Esophagus muscularis mucosa (tissue), 4 donors: Measurements from ENCODE around the gene FHL1. TPM values are rescaled to one million over a fixed set of nuclear protein-coding genes. Genes with fewer than 3 reads are reported as not detected.

ENCODE experiments used
- DNase-seq: peaks from one replicate; pipeline ENCODE4 v3.0.0-alpha.2; 2017; ENCODE audit errors: extremely low spot score
- H3K27ac ChIP-seq, 4 donors: fragments of 200-600 bp; sonication (generic); replicated peaks in 1 of 4; 1 replicate in 3 of 4; 2 replicates in 1 of 4; pipeline ENCODE4 v1.5.1; 2016 to 2019; ENCODE audit warnings: mild to moderate bottlenecking in 1 of 4
- H3K27me3 ChIP-seq, 4 donors: fragments of 200-600 bp; sonication (generic); one replicate each; pipeline versions ENCODE4 v1.5.1 to v1.6.0; 2016 to 2019
- H3K36me3 ChIP-seq, 4 donors: fragments of 200-600 bp; sonication (generic); one replicate each; pipeline ENCODE4 v1.5.1; 2016 to 2019
- H3K4me1 ChIP-seq, 4 donors: fragments of 200-600 bp; sonication (generic); one replicate each; pipeline ENCODE4 v1.5.1; 2016 to 2019
- H3K4me3 ChIP-seq, 4 donors: fragments of 200-600 bp; sonication (generic); 1 replicate in 2 of 4; 2 replicates in 2 of 4; pipeline ENCODE4 v1.5.1; 2016 to 2019; ENCODE audit warnings: mild to moderate bottlenecking in 4 of 4, moderate library complexity in 1 of 4
- H3K9me3 ChIP-seq, 4 donors: fragments of 200-600 bp; sonication (generic); 1 replicate in 3 of 4; 2 replicates in 1 of 4; pipeline ENCODE4 v1.5.1; 2016 to 2019
- EP300 ChIP-seq: sonication (generic); formaldehyde crosslinking; IDR thresholded peaks from one replicate; pipeline ENCODE4 v1.6.1; 2017; ENCODE audit warnings: antibody characterized with exemption
- POLR2A ChIP-seq: fragments of 450-650 bp; IDR thresholded peaks from one replicate; pipeline ENCODE4 v1.6.1; 2017; ENCODE audit warnings: antibody characterized with exemption, moderate library complexity, mild to moderate bottlenecking, low read depth
- POLR2AphosphoS5 ChIP-seq, 2 donors: sonication (generic); formaldehyde crosslinking; IDR thresholded peaks; one replicate each; pipeline ENCODE4 v1.6.1; 2017; ENCODE audit warnings: antibody characterized with exemption in 2 of 2
- WGBS: methylation state at CpG from one replicate; pipeline ENCODE4 v1.1.5; 2018; 5-methylcytosine and 5-hydroxymethylcytosine counted together
- intact Hi-C: fragments of 100-400 bp; cut with DNase I; formaldehyde crosslinking; loops from one replicate; pipeline ENCODE4 v1.15.1; 2023
- small RNA-seq, 3 donors: library from RNA; depleted of rRNA; stranded (forward); fragments of <200 nt; gene quantifications; one replicate each; pipeline ENCODE3, GENCODE V24; 2016
- total RNA-seq, 4 donors: library from RNA; depleted of rRNA; stranded (reverse); fragments of >200 nt; gene quantifications; one replicate each; pipeline versions ENCODE4 v1.1.0 to v1.2.1, GENCODE V29; 2016
- TF ChIP-seq, protein P1 (sequence below), 3 experiments: fragments of 200-600 bp in 2 of 3; fragments of 450-650 bp in 1 of 3; sonication (generic) in 2 of 3; IDR thresholded peaks; one replicate each; pipeline ENCODE4 v1.5.1; 2017 to 2019; ENCODE audit warnings: antibody characterized with exemption in 3 of 3, mild to moderate bottlenecking in 2 of 3, moderate library complexity in 1 of 3

The FHL1 gene
- total RNA-seq, 4 donors from 2014 or later, result 2,189 to 3,092 (median 2,823) TPM

DNA sequence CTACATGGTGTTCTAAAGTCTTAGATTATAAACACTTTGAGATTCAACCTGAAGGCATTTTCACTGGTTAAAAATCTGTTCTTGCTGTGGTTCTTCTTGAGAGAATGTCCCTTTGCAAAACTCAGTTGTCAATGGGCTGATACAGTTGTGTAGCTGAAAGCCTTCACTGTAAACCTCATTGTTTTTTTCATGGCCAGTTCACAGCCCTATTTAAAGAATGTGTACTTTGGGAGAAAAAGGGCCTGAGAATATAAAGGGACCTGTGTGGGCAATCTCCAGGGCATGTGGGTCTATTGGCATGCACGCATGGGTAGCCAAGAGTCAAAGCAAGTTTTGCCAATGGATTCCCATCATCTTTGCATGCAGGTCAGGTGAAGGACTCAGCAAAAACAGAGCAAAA, 111.6 kb downstream of the FHL1 start:
- TF ChIP-seq, protein P1, sequence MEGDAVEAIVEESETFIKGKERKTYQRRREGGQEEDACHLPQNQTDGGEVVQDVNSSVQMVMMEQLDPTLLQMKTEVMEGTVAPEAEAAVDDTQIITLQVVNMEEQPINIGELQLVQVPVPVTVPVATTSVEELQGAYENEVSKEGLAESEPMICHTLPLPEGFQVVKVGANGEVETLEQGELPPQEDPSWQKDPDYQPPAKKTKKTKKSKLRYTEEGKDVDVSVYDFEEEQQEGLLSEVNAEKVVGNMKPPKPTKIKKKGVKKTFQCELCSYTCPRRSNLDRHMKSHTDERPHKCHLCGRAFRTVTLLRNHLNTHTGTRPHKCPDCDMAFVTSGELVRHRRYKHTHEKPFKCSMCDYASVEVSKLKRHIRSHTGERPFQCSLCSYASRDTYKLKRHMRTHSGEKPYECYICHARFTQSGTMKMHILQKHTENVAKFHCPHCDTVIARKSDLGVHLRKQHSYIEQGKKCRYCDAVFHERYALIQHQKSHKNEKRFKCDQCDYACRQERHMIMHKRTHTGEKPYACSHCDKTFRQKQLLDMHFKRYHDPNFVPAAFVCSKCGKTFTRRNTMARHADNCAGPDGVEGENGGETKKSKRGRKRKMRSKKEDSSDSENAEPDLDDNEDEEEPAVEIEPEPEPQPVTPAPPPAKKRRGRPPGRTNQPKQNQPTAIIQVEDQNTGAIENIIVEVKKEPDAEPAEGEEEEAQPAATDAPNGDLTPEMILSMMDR (IDR thresholded peaks at IDR 0.05), result no peak
- TF ChIP-seq POLR2A, result no peak
- no peak for TF ChIP-seq EP300
- no peak for TF ChIP-seq POLR2AphosphoS5 (IDR thresholded peaks at IDR 0.05)
- Histone ChIP-seq H3K4me3 (no peak overlapping the region), H3K9me3 (no peaks in the 10 kb centered on the region), H3K27ac (peak overlapping the region; percentile 58 to 74 (median 62)), H3K27me3 (no peaks in the 10 kb centered on the region), H3K4me1 (peaks cover 8 to 49% (median 41%) of the 10 kb centered on the region in 4 donors), H3K36me3 (no peaks in the 10 kb centered on the region)
- intact Hi-C loops, result no loop called here
- WGBS, result 87% methylated on average over 1 of the region's 1 CpG
- no peak for DNase-seq

DNA sequence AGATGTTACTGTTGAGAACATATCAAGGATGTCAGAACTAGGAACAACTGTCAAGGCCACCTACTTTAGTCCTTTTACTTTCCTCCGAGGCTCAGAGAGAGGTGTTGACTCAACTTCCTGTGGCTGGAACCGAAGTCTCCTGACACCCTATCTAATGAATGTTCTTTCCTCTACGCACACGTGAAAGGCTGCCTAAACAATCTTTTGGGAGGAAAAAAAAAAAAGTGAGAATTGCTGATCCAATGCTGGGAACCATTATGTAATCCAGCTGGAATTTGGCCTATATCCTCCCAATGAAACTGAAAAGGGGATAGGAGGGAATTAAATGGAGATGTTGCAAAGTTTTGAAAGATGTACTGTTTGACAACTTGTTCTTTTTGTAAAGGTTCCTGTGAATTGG, 112.2 kb downstream of the FHL1 start:
- TF ChIP-seq POLR2AphosphoS5 (IDR thresholded peaks at IDR 0.05) (peak; percentile 46 to 53), POLR2A (no peak)
- H3K36me3 ChIP-seq, result no peaks in the 10 kb centered on the region
- 30% methylated on average over 4 of the region's 4 CpGs for WGBS
- intact Hi-C loops, result no loop called here
- DNase-seq, result no peak
- peaks cover 8 to 49% (median 41%) of the 10 kb centered on the region in 4 donors for H3K4me1 ChIP-seq
- no peaks in the 10 kb centered on the region for H3K9me3 ChIP-seq
- peak overlapping the region; percentile 58 to 74 (median 62) for H3K27ac ChIP-seq
- no peaks in the 10 kb centered on the region for H3K27me3 ChIP-seq
- no peak overlapping the region for H3K4me3 ChIP-seq

DNA sequence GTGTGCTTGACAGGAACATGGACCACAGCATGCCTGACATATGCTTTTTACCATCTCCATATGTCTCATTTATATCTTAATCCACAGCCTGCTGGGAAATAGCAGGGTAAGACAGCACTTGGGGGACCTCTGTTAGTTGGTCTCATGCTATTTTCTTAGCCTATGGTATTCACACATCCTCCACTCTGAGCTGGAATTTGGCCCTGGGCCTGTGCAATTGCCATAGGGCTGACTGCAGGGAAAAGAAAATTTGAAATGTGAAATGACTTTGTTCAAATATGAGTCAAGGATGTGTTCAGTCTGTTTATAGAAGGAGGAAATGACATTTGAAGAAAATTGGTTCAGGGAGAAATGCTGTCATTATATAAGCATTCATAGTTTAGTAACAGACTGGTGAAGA, 113.4 kb downstream of the FHL1 start:
- H3K27me3 ChIP-seq, result no peaks in the 10 kb centered on the region
- TF ChIP-seq EP300 (no peak), POLR2A (no peak), POLR2AphosphoS5 (IDR thresholded peaks at IDR 0.05) (no peak)
- TF ChIP-seq, protein P1 (IDR thresholded peaks at IDR 0.05), result no peak
- no peaks in the 10 kb centered on the region for H3K36me3 ChIP-seq
- intact Hi-C loops, result no loop called here
- DNase-seq, result no peak
- H3K27ac ChIP-seq, result peak overlapping the region; percentile 4 to 74 (median 59)
- H3K9me3 ChIP-seq, result no peaks in the 10 kb centered on the region
- peaks cover 8 to 44% (median 36%) of the 10 kb centered on the region in 4 donors for H3K4me1 ChIP-seq
- no peak overlapping the region for H3K4me3 ChIP-seq

Small RNA genes within 50 kb of the gene (small RNA-seq; reads per million reads assigned to genes)
- 0 reads per million in 3 donors for gene RF01210

Other genes starting within 250 kb of the FHL1 start
- gene MMGT1, start 173.5 kb upstream of the FHL1 start, total RNA-seq, result 10 to 100 TPM; 29.0 to 37.8 (median 35.3) TPM
- gene SLC9A6, start 162.1 kb upstream of the FHL1 start, total RNA-seq, result 10 to 100 TPM; 12.9 to 17.4 (median 13.7) TPM
- gene MAP7D3, start 103.9 kb downstream of the FHL1 start, total RNA-seq, result 10 to 100 TPM; 14.5 to 21.2 (median 17.1) TPM
- under 1 TPM in 3 of 4 donors, not detected in 1; under 0.01 to 0.17 (median 0.06) TPM for gene ADGRG4, start 153.4 kb downstream of the FHL1 start, total RNA-seq